Mesothelial cell of epicardium (in vitro differentiated cells): ENCODE results near the gene KIF25. TPM values are rescaled to one million over a fixed set of nuclear protein-coding genes. Genes with fewer than 3 reads are reported as not detected.

ENCODE experiments used
- DNase-seq, 2 experiments: peaks; one replicate each; pipeline ENCODE4 v3.0.0; 2021; ENCODE audit warnings: low spot score in 2 of 2; ENCODE audit not compliant: unreplicated experiment in 2 of 2
- H3K27ac Mint-ChIP-seq: 2 replicates; pipeline ENCODE4 v1.8.0; 2021; ENCODE audit warnings: mixed read lengths
- H3K27me3 Mint-ChIP-seq: 2 replicates; pipeline ENCODE4 v1.8.0; 2021; ENCODE audit warnings: low read depth, mixed read lengths
- H3K36me3 Mint-ChIP-seq: 2 replicates; pipeline ENCODE4 v1.8.0; 2021; ENCODE audit warnings: mixed read lengths
- H3K4me1 Mint-ChIP-seq: 2 replicates; pipeline ENCODE4 v1.8.0; 2021; ENCODE audit warnings: mixed read lengths
- H3K4me3 Mint-ChIP-seq: 2 replicates; pipeline ENCODE4 v1.8.0; 2021; ENCODE audit warnings: mild to moderate bottlenecking, moderate library complexity, mixed read lengths
- H3K9me3 Mint-ChIP-seq: 2 replicates; pipeline ENCODE4 v1.8.0; 2021; ENCODE audit warnings: mixed read lengths
- total RNA-seq: library from RNA; stranded (reverse); gene quantifications from 3 replicates; pipeline ENCODE4 v1.2.1, GENCODE V29; 2021
- TF ChIP-seq, protein P1 (sequence below): fragments of 200-600 bp; sonication (generic); IDR thresholded peaks from one replicate; pipeline ENCODE4 v1.5.0; 2021; ENCODE audit warnings: antibody characterized with exemption; ENCODE audit not compliant: unreplicated experiment

The KIF25 gene
- total RNA-seq, 1 donor from 2014 or later, result 1.6 TPM

DNA sequence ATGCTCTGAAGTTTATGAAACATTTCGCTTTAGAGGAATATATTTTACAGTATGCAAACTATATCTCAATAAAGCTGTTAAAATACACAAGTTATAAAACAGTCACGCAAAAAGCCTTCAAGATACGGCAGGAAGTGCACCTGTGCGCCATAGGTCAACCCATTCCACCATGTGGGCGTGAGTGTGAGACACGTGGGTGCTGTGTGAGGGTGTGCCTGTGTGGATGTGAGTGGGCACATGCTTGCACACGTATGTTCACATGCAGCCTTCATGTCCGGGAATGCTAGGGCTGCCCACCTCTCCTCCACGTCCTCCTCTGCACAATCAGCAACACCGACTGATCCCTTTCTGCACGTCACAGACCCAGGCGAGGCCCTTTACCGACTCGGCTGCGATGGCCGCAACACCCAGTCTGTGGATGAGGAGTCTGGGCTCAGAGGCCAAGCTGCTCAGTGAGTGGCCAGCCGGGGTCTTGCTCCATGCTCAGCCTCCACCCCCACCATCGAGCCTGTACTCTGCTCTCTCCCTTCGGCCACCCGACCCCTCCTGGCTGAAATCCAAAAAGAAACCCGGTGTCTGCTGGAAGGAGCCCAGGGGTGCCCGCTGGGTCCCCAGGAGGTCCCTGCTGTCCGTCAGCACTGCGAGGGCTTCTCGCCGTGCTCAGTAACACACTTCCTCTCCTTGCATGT, 84.5 kb downstream of the KIF25 start:
- Mint-ChIP-seq H3K4me1 (peaks cover 3% of the 10 kb centered on the region), H3K9me3 (no peaks in the 10 kb centered on the region), H3K27ac (no peak overlapping the region), H3K4me3 (no peak overlapping the region), H3K27me3 (no peaks in the 10 kb centered on the region), H3K36me3 (no peaks in the 10 kb centered on the region)
- TF ChIP-seq, protein P1, sequence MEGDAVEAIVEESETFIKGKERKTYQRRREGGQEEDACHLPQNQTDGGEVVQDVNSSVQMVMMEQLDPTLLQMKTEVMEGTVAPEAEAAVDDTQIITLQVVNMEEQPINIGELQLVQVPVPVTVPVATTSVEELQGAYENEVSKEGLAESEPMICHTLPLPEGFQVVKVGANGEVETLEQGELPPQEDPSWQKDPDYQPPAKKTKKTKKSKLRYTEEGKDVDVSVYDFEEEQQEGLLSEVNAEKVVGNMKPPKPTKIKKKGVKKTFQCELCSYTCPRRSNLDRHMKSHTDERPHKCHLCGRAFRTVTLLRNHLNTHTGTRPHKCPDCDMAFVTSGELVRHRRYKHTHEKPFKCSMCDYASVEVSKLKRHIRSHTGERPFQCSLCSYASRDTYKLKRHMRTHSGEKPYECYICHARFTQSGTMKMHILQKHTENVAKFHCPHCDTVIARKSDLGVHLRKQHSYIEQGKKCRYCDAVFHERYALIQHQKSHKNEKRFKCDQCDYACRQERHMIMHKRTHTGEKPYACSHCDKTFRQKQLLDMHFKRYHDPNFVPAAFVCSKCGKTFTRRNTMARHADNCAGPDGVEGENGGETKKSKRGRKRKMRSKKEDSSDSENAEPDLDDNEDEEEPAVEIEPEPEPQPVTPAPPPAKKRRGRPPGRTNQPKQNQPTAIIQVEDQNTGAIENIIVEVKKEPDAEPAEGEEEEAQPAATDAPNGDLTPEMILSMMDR, result no peak
- DNase-seq, result no peak

DNA sequence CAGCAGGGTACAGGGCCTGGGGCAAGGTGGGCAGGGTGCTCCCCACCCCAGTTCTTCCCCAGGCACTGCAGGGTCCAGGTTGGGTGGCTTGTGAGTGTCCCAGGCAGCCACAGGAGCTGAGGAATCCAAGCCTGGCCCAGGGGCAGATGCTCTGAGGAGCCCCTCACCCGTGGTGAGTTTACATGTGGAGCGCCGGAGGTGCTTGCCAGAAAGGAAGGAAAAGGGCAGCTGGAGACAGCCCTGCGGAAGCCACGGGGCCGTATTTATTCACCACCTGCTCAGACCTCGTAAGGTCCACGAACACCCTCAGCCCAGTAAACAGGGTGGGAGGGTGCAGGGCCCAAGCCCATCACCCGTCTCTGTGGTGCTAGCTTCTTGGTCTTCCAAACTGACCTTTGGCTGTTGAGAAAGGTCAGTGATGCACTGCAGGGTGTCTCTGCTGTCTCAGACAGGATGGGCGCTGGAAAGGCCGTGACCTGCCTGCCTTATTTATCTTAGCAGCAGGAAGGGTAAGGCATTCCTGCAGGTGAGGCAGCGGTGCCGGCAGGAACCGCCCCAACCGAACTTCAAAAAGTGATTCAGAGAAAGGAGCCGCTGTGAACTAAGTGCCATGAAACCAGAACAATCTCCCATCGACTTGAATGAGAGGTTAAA, 85.5 kb downstream of the KIF25 start:
- H3K4me1 Mint-ChIP-seq, result peaks cover 8% of the 10 kb centered on the region
- H3K36me3 Mint-ChIP-seq, result no peaks in the 10 kb centered on the region
- TF ChIP-seq, protein P1, result no peak
- DNase-seq, result no peak
- H3K27me3 Mint-ChIP-seq, result no peaks in the 10 kb centered on the region
- no peak overlapping the region for H3K4me3 Mint-ChIP-seq
- H3K9me3 Mint-ChIP-seq, result no peaks in the 10 kb centered on the region
- H3K27ac Mint-ChIP-seq, result no peak overlapping the region

DNA sequence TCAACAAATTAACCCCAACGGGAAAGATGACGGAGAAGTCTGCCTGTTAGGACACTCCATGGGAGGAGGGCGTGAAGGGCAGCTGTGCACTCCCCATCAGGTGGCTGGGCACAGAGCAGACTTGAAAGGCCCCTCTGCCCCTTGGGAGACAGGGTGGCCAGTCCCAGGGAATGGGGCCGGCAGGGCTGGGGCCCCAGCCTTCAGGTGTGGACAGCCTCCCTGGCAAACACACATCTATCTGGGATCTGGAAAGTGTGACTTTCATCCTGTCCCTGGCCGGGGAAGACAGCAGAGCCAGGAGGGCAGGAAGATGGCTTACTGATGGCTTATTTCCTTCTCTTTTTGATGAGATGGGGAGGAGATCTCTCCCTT, 86.0 kb downstream of the KIF25 start:
- H3K27me3 Mint-ChIP-seq, result no peaks in the 10 kb centered on the region
- no peak overlapping the region for H3K4me3 Mint-ChIP-seq
- no peak overlapping the region for H3K27ac Mint-ChIP-seq
- H3K4me1 Mint-ChIP-seq, result peaks cover 13% of the 10 kb centered on the region
- no peaks in the 10 kb centered on the region for H3K9me3 Mint-ChIP-seq
- TF ChIP-seq, protein P1, result no peak
- no peak for DNase-seq
- no peaks in the 10 kb centered on the region for H3K36me3 Mint-ChIP-seq

DNA sequence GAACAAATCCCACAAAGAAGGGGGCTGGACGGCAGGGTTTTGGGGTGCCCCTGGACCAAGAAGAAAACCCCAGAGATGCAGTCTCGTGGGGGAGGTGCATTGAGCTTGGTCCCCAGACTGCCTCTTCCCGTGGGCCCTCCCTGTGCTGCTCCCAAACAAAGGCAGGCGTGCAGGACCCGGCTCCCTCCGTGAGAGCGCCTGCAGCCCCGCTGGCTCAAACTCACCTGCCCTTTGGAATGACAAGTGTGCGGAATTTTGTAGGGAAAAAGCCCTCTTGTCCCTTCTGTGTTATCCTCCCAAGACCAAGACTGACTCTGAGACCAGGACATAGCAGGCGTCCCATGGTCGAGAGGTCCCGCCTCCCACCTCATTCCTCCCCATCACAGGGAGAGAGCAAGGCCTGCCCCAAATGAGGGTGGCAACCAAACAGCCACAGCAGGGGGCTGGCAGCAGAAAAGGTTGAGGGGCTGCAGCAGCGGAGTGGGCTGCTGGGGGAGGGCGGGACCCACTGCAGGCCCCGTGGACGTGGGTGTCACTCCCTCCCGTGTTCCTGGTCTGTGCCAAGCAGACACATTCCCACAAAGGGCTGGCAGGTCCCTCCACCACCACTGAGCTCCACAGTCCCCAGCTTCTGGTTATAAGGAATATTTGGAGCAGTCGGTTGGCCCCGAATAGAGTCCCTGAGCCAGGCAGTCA, 87.1 kb downstream of the KIF25 start:
- DNase-seq, result no peak
- Mint-ChIP-seq H3K4me3 (no peak overlapping the region), H3K4me1 (peaks cover 23% of the 10 kb centered on the region), H3K27me3 (no peaks in the 10 kb centered on the region), H3K27ac (no peak overlapping the region), H3K9me3 (no peaks in the 10 kb centered on the region), H3K36me3 (no peaks in the 10 kb centered on the region)
- TF ChIP-seq, protein P1, result no peak

DNA sequence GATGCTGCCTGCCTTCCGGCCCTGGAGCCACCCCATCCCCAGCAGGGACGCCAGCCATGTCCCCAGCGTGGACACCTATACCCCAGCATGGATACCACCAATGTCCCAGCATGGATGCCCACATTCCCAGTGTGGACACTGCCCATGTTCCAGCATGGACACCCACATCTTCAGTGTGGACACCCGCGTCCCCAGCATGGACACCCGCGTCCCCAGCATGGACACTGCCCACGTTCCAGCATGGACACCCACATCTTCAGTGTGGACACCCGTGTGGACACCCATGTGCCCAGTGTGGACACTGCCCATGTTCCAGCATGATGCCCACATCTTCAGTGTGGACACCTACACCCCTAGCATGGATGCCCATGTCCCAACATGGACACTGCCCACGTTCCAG, 88.6 kb downstream of the KIF25 start:
- Mint-ChIP-seq H3K27me3 (no peaks in the 10 kb centered on the region), H3K4me1 (peaks cover 37% of the 10 kb centered on the region), H3K4me3 (no peak overlapping the region), H3K36me3 (no peaks in the 10 kb centered on the region), H3K27ac (no peak overlapping the region), H3K9me3 (no peaks in the 10 kb centered on the region)
- DNase-seq, result no peak
- TF ChIP-seq, protein P1, result no peak
